ENCODE measurements around the gene AP2S1. TPM values are rescaled to one million over a fixed set of nuclear protein-coding genes. Genes with fewer than 3 reads are reported as not detected.
A peak's percentile ranks its signal among the peaks of the same experiment; 100 is the strongest.
"Not testable (repeated sequence)": the region's sequence is repeated elsewhere in the genome, so short reads cannot be mapped to it uniquely, and the experiment has no call there.

The AP2S1 gene
- total and polyA plus RNA-seq, 5 donors from 2014 or later: 41.5 to 90.1 (median 65.5) TPM

DNA sequence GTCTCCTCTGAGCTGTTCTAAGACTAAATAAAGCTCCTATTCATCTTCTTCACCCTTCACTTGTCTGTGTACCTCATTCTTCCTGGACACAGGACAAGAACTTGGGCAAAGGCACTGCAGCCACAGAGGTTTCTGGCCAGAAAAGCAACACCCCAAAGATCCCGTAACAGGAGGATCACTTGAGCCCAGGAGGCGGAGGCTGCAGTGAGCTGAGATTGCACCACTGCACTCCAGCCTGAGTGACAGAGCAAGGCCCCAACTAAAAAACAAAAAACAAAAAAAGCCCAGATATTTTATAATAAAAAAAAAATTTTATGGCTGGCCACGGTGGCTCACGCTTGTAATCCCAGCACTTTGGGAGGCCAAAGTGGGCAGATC is 28.2 kb downstream of the AP2S1 start:
- Histone ChIP-seq H3K4me1 (ENCODE audit: control insufficient read depth, insufficient read depth, low read length, poor library complexity, severe bottlenecking) (peaks cover 24% of the 10 kb centered on the region), H3K27ac (ENCODE audit: insufficient read depth, low read length, poor library complexity, severe bottlenecking) (peak overlapping the region; percentile 69)
- not testable (repeated sequence) for H3K9me3 Mint-ChIP-seq; H3K36me3 Mint-ChIP-seq; H3K27me3 ChIP-seq (ENCODE audit: control insufficient read depth, insufficient read depth, low read length); ATAC-seq (ENCODE audit: low read depth in 2 of 2); H3K4me3 Mint-ChIP-seq; H3K9me3 ChIP-seq (ENCODE audit: control insufficient read depth in 2 of 2, low read length in 2 of 2); H3K4me3 ChIP-seq (ENCODE audit: low read depth, low read length); H3K27me3 Mint-ChIP-seq; DNase-seq; H3K36me3 ChIP-seq (ENCODE audit: control insufficient read depth, insufficient read depth, low read length)
- peak overlapping the region; percentile 89 to 95 (median 91) for H3K27ac Mint-ChIP-seq
- H3K4me1 Mint-ChIP-seq: peaks cover 11 to 40% (median 20%) of the 10 kb centered on the region in 4 donors

DNA sequence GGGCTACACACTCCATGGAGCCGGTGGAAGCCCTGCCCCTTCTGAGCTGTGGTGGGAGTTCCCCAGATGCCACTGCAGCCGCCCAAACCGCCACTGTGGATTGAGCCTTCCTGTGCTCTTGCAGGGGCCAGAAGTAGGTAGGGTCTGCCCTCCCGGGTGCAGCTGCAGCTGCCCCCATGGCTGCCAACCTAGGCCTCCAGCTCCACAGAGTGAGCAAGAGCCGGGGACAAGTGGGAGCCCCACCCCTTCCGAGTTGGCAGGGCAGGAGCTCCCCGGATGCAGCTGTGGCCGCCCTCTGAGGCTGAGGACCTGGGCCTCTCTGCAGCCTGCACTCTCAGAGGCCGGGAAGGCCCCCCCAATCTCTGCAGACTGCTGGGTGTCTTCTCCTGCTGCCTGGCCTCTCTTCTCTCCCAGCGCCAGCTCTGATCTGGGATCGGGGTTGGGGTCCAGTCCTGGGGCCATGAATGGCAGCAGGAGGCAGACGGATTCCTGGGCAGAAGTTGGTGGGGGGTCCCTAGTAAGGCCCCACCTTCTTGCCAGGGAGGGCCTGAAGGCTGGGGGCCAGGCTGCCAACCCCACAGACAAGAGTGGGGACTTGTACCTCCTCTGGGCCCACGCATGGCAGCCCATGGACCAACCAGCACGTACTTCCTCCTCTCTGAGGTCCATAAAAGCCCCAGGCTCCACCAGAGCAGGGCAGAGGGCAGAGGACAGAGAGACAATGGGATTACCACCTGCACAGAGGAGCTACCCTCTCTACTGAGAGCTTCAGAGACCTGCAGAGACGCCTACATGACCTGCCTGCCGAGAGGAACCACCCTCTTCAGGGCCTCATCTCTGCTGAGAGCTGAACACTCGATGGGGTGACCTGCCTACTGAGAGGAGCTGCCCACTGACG is 28.9 kb downstream of the AP2S1 start:
- H3K27ac Mint-ChIP-seq: peak overlapping the region; percentile 92 to 97 (median 95)
- Histone ChIP-seq H3K4me1 (ENCODE audit: control insufficient read depth, insufficient read depth, low read length, poor library complexity, severe bottlenecking) (peaks cover 24% of the 10 kb centered on the region), H3K4me3 (ENCODE audit: low read depth, low read length) (no peak overlapping the region), H3K36me3 (ENCODE audit: control insufficient read depth, insufficient read depth, low read length) (no peaks in the 10 kb centered on the region), H3K27me3 (ENCODE audit: control insufficient read depth, insufficient read depth, low read length) (no peaks in the 10 kb centered on the region), H3K27ac (ENCODE audit: insufficient read depth, low read length, poor library complexity, severe bottlenecking) (peak overlapping the region; percentile 69), H3K9me3 (ENCODE audit: control insufficient read depth in 2 of 2, low read length in 2 of 2) (no peaks in the 10 kb centered on the region)
- peak overlapping the region; percentile 1 to 67 (median 41) for H3K4me3 Mint-ChIP-seq
- no peaks in the 10 kb centered on the region for H3K9me3 Mint-ChIP-seq
- DNase-seq (peak; percentile 33 to 89 (median 49)), ATAC-seq (ENCODE audit: low read depth in 2 of 2) (peak; percentile 80 to 82)
- H3K27me3 Mint-ChIP-seq: no peaks in the 10 kb centered on the region
- peaks cover 11 to 40% (median 20%) of the 10 kb centered on the region in 4 donors for H3K4me1 Mint-ChIP-seq
- no peaks in the 10 kb centered on the region for H3K36me3 Mint-ChIP-seq

DNA sequence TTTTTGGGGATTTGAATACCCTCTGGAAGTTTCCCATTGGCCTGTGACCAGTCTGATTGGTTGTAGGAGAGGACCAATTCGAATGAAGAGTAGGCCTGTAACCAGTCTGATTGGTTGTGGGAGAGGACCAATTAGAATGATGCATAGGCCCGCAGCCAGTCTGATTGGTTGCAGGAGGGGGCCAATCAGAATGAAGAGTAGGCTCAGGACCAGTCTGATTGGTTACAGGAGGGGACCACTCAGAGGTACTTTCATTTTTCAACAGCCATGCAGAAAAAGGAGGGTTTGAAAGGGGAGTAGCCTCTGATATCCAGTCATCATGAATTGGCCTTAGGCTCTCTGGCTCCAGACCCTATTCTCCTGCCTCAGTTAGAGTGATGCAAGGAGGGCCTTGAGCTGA is 31.8 kb downstream of the AP2S1 start:
- Histone ChIP-seq H3K4me3 (ENCODE audit: low read depth, low read length) (no peak overlapping the region), H3K36me3 (ENCODE audit: control insufficient read depth, insufficient read depth, low read length) (no peaks in the 10 kb centered on the region), H3K4me1 (ENCODE audit: control insufficient read depth, insufficient read depth, low read length, poor library complexity, severe bottlenecking) (peaks cover 24% of the 10 kb centered on the region), H3K9me3 (ENCODE audit: control insufficient read depth in 2 of 2, low read length in 2 of 2) (no peaks in the 10 kb centered on the region), H3K27ac (ENCODE audit: insufficient read depth, low read length, poor library complexity, severe bottlenecking) (no peak overlapping the region), H3K27me3 (ENCODE audit: control insufficient read depth, insufficient read depth, low read length) (no peaks in the 10 kb centered on the region)
- DNase-seq: peak in 1 of 3 donors; percentile 45
- Mint-ChIP-seq H3K4me3 (no peak overlapping the region), H3K4me1 (peaks cover 7 to 38% (median 15%) of the 10 kb centered on the region in 4 donors), H3K9me3 (no peaks in the 10 kb centered on the region), H3K27ac (peak overlapping the region in 2 of 3 donors; percentile 38 to 46), H3K27me3 (no peaks in the 10 kb centered on the region), H3K36me3 (no peaks in the 10 kb centered on the region)
- ATAC-seq (ENCODE audit: low read depth in 2 of 2): no peak

- ATAC-seq (ENCODE audit: low read depth in 2 of 2): no peak
- H3K27ac ChIP-seq (ENCODE audit: insufficient read depth, low read length, poor library complexity, severe bottlenecking): no peak overlapping the region
- no peak overlapping the region for H3K4me3 Mint-ChIP-seq
These were observed 34.6 kb downstream of the AP2S1 start for GRCh38 chr19:46815833-46816627.

GRCh38 chr19:46813839-46814358 is 36.7 kb downstream of the AP2S1 start:
- H3K27me3 Mint-ChIP-seq: no peaks in the 10 kb centered on the region
- H3K27ac Mint-ChIP-seq: no peak overlapping the region
- Histone ChIP-seq H3K9me3 (ENCODE audit: control insufficient read depth in 2 of 2, low read length in 2 of 2) (no peaks in the 10 kb centered on the region), H3K36me3 (ENCODE audit: control insufficient read depth, insufficient read depth, low read length) (no peaks in the 10 kb centered on the region), H3K27ac (ENCODE audit: insufficient read depth, low read length, poor library complexity, severe bottlenecking) (no peak overlapping the region), H3K4me3 (ENCODE audit: low read depth, low read length) (no peak overlapping the region), H3K27me3 (ENCODE audit: control insufficient read depth, insufficient read depth, low read length) (no peaks in the 10 kb centered on the region), H3K4me1 (ENCODE audit: control insufficient read depth, insufficient read depth, low read length, poor library complexity, severe bottlenecking) (no peaks in the 10 kb centered on the region)
- no peaks in the 10 kb centered on the region for H3K36me3 Mint-ChIP-seq
- no peak for DNase-seq
- no peaks in the 10 kb centered on the region for H3K9me3 Mint-ChIP-seq
- H3K4me3 Mint-ChIP-seq: no peak overlapping the region
- H3K4me1 Mint-ChIP-seq: no peaks in the 10 kb centered on the region
- no peak for ATAC-seq (ENCODE audit: low read depth in 2 of 2)

More at GRCh38 chr19:46815833-46816627, 34.6 kb downstream of the AP2S1 start:
- Mint-ChIP-seq H3K27ac (no peak overlapping the region), H3K36me3 (no peaks in the 10 kb centered on the region), H3K27me3 (no peaks in the 10 kb centered on the region), H3K4me1 (peaks cover 6 to 21% (median 11%) of the 10 kb centered on the region in 4 donors), H3K9me3 (no peaks in the 10 kb centered on the region)
- peaks cover 11% of the 10 kb centered on the region for H3K4me1 ChIP-seq (ENCODE audit: control insufficient read depth, insufficient read depth, low read length, poor library complexity, severe bottlenecking)
- H3K36me3 ChIP-seq (ENCODE audit: control insufficient read depth, insufficient read depth, low read length): no peaks in the 10 kb centered on the region
- H3K9me3 ChIP-seq (ENCODE audit: control insufficient read depth in 2 of 2, low read length in 2 of 2): no peaks in the 10 kb centered on the region
- H3K27me3 ChIP-seq (ENCODE audit: control insufficient read depth, insufficient read depth, low read length): no peaks in the 10 kb centered on the region
- H3K4me3 ChIP-seq (ENCODE audit: low read depth, low read length): no peak overlapping the region
- no peak for DNase-seq

GRCh38 chr19:46812977-46813838 is 37.4 kb downstream of the AP2S1 start:
- Histone ChIP-seq H3K27me3 (ENCODE audit: control insufficient read depth, insufficient read depth, low read length) (no peaks in the 10 kb centered on the region), H3K36me3 (ENCODE audit: control insufficient read depth, insufficient read depth, low read length) (no peaks in the 10 kb centered on the region), H3K4me3 (ENCODE audit: low read depth, low read length) (no peak overlapping the region), H3K4me1 (ENCODE audit: control insufficient read depth, insufficient read depth, low read length, poor library complexity, severe bottlenecking) (no peaks in the 10 kb centered on the region), H3K9me3 (ENCODE audit: control insufficient read depth in 2 of 2, low read length in 2 of 2) (no peaks in the 10 kb centered on the region), H3K27ac (ENCODE audit: insufficient read depth, low read length, poor library complexity, severe bottlenecking) (no peak overlapping the region)
- H3K4me3 Mint-ChIP-seq: no peak overlapping the region
- ATAC-seq (ENCODE audit: low read depth in 2 of 2): no peak
- no peak for DNase-seq
- H3K36me3 Mint-ChIP-seq: no peaks in the 10 kb centered on the region
- no peaks in the 10 kb centered on the region for H3K9me3 Mint-ChIP-seq
- H3K27me3 Mint-ChIP-seq: no peaks in the 10 kb centered on the region
- no peaks in the 10 kb centered on the region for H3K4me1 Mint-ChIP-seq
- H3K27ac Mint-ChIP-seq: no peak overlapping the region

Data from CD4-positive, CD25-positive, alpha-beta regulatory T cell (primary cell).